ENCODE results near the gene TRMT11.
A peak's percentile ranks its signal among the peaks of the same experiment; 100 is the strongest.

TRMT11 gene

GRCh38 chr6:126077810-126078776 is 91.8 kb downstream of the TRMT11 start:
- DNase-seq, result no peak

DNA sequence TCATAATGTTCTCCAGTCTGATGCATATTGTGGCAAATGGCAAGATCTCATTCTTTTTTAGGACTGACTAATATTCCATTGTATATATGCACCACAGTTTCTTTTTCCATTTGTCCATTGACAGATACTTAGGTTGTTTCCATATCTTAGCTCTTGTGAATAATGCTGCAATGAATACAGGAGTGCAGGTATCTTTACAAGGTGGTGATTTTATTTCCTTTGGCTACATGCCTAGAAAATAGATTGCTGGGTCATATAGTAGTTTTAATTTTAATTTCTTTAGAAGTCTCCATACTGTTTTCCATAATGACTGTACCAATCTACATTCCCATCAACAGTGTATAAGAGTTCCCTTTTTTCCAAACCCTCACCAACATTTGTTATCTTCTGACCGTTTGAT is 97.5 kb downstream of the TRMT11 start:
- no peak for DNase-seq

GRCh38 chr6:126086560-126086959 is 100.2 kb downstream of the TRMT11 start:
- peak in 1 of 2 experiments; percentile 33 for DNase-seq

All from AML-193 (cell line).